K562 (cell line): ENCODE results near the gene MEGF10. TPM values are rescaled to one million over a fixed set of nuclear protein-coding genes. Genes with fewer than 3 reads are reported as not detected.
A peak's percentile ranks its signal among the peaks of the same experiment; 100 is the strongest.

Experiments
- ATAC-seq: fragments of 200-7000 bp; cut with Tn5 transposase; 3 replicates; pipeline ENCODE4 v1.9.1; 2020; ENCODE audit warnings: moderate library complexity
- BruUV-seq: library from RNA; stranded (reverse); fragments of 400-500 nt; replicated peaks from 2 replicates; lab custom pipeline; 2021; lab: Mats Ljungman, UMichigan
- CTCF ChIA-PET: fragments of 300-600 bp; formaldehyde crosslinking; extraction: SDS; loops from one replicate; lab custom pipeline; 2021; ENCODE audit warnings: low intra/inter-chr PET ratio; lab: Yijun Ruan, JAX
- POLR2A ChIA-PET: fragments of 300-600, 350-650 bp; sonication (Branson Sonifier 250); formaldehyde crosslinking; extraction: SDS; loops from one replicate; lab custom pipeline; 2021; ENCODE audit warnings: antibody characterized with exemption, inconsistent platforms; lab: Yijun Ruan, JAX
- DNase-seq, 4 experiments: peaks; one replicate each; pipeline versions ENCODE4 v3.0.0 to v3.0.0-alpha.2; 2011 to 2018; ENCODE audit warnings: low spot score in 3 of 4, mixed read lengths in 3 of 4; ENCODE audit errors: extremely low read depth in 1 of 4
- FAIRE-seq: peaks from 2 replicates; lab custom pipeline; 2011; peaks lifted over from hg19 to GRCh38; lab: Jason Lieb, UNC
- H2AFZ ChIP-seq: 2 replicates; pipeline ENCODE4 v1.6.0; 2011; ENCODE audit warnings: low read depth, low read length, control low read depth, inconsistent platforms
- H3K27ac ChIP-seq: fragments of 200-600 bp; 3 replicates; pipeline ENCODE4 v1.8.0; 2011; ENCODE audit warnings: low read depth, mild to moderate bottlenecking, control low read depth, inconsistent platforms, low read length, moderate library complexity, mixed read lengths; ENCODE audit errors: extremely low read depth
- H3K27me3 ChIP-seq, 2 experiments: fragments of 300-600 bp in 1 of 2; 2 replicates in 1 of 2; 3 replicates in 1 of 2; pipeline versions ENCODE4 v1.6.0 to v1.8.0; 2011; ENCODE audit warnings: inconsistent platforms in 2 of 2, low read length in 2 of 2, mild to moderate bottlenecking in 1 of 2, mixed read lengths in 1 of 2, moderate library complexity in 1 of 2; ENCODE audit not compliant: control insufficient read depth in 2 of 2, insufficient read depth in 2 of 2
- H3K36me3 ChIP-seq: fragments of 300-600 bp; 3 replicates; pipeline ENCODE4 v1.8.0; 2011; ENCODE audit warnings: mild to moderate bottlenecking, low read length, inconsistent platforms; ENCODE audit not compliant: control insufficient read depth, insufficient read depth
- H3K4me1 ChIP-seq, 2 experiments: fragments of 200-600 bp in 1 of 2; replicated peaks in 1 of 2; 2 replicates in 1 of 2; 3 replicates in 1 of 2; pipeline versions ENCODE4 v1.5.1 to v1.8.0; 2011; ENCODE audit warnings: inconsistent platforms in 2 of 2, low read length in 2 of 2, mild to moderate bottlenecking in 1 of 2, mixed read lengths in 1 of 2, moderate library complexity in 1 of 2; ENCODE audit not compliant: control insufficient read depth in 2 of 2, insufficient read depth in 2 of 2
- H3K4me2 ChIP-seq: 2 replicates; pipeline ENCODE4 v1.6.1; 2011; ENCODE audit warnings: low read length, control low read depth, inconsistent platforms, mixed read lengths; ENCODE audit not compliant: insufficient read depth
- H3K4me3 ChIP-seq: fragments of 200-600 bp; sonication (generic), shearing (Covaris generic); 2 replicates; pipeline ENCODE4 v1.5.1; 2016; ENCODE audit warnings: control low read depth, inconsistent platforms
- H3K79me2 ChIP-seq: fragments of 200-600 bp; 3 replicates; pipeline ENCODE4 v1.8.0; 2011; ENCODE audit warnings: low read length, inconsistent platforms; ENCODE audit not compliant: control insufficient read depth, insufficient read depth
- H3K9ac ChIP-seq, 2 experiments: 2 replicates each; pipeline versions ENCODE4 v1.6.0 to v1.6.1; 2011; ENCODE audit warnings: low read depth in 2 of 2, low read length in 2 of 2, control low read depth in 1 of 2, inconsistent platforms in 1 of 2, mild to moderate bottlenecking in 1 of 2, mixed read lengths in 1 of 2; ENCODE audit not compliant: insufficient read depth in 1 of 2
- H3K9me1 ChIP-seq: one replicate; pipeline ENCODE4 v1.6.0; 2011; ENCODE audit warnings: inconsistent platforms, mild to moderate bottlenecking, low read length, moderate library complexity; ENCODE audit not compliant: control insufficient read depth, insufficient read depth
- H3K9me3 ChIP-seq: replicated peaks from 2 replicates; pipeline ENCODE4 v1.5.1; 2011; ENCODE audit warnings: low read depth, low read length, inconsistent platforms; ENCODE audit not compliant: control insufficient read depth, insufficient read depth
- H4K20me1 ChIP-seq: replicated peaks from 2 replicates; pipeline ENCODE4 v1.6.1; 2011; ENCODE audit warnings: low read length, inconsistent platforms, mixed read lengths; ENCODE audit not compliant: control insufficient read depth, insufficient read depth
- CBX8 ChIP-seq: fragments of 200-600 bp; sonication (generic); IDR thresholded peaks from 2 replicates; pipeline ENCODE4 v1.6.1; 2012; ENCODE audit warnings: borderline replicate concordance, mixed run types, low read depth, mild to moderate bottlenecking, moderate library complexity, mixed read lengths, low read length, control low read depth, inconsistent platforms; ENCODE audit not compliant: poor library complexity, severe bottlenecking; ENCODE audit errors: extremely low read depth
- DIDO1 ChIP-seq: fragments of 450-650 bp; IDR thresholded peaks from 2 replicates; pipeline ENCODE4 v1.6.1; 2016; ENCODE audit warnings: low read depth, missing biosample characterization, missing genetic modification characterization
- PTRF ChIP-seq: fragments of 450-650 bp; IDR thresholded peaks from 2 replicates; pipeline ENCODE4 v1.6.1; 2016; ENCODE audit warnings: mild to moderate bottlenecking, missing genetic modification characterization, missing compliant biosample characterization
- ZFP30 ChIP-seq: fragments of 250-450 bp; sonication (Bioruptor Pico); IDR thresholded peaks from 2 replicates; pipeline ENCODE4 v1.8.0; 2022; ENCODE audit warnings: moderate library complexity, mild to moderate bottlenecking, inconsistent platforms, borderline replicate concordance
- ZNF785 ChIP-seq: fragments of 250-450 bp; sonication (Bioruptor Pico); IDR thresholded peaks from 2 replicates; pipeline ENCODE4 v1.4.0; 2020; ENCODE audit warnings: mild to moderate bottlenecking
- ZSCAN32 ChIP-seq: fragments of 450-650 bp; formaldehyde crosslinking; IDR thresholded peaks from 2 replicates; pipeline ENCODE4 v1.4.0; 2020; ENCODE audit warnings: mild to moderate bottlenecking, moderate library complexity
- WGBS: fragments of 100-300 bp; shearing (Covaris generic); methylation state at CpG from one replicate; pipeline ENCODE4 v1.1.6; 2016; ENCODE audit warnings: low coverage, mixed read lengths; ENCODE audit not compliant: insufficient coverage; ENCODE audit errors: missing lambda C conversion rate; 5-methylcytosine and 5-hydroxymethylcytosine counted together
- in situ Hi-C: fragments of 300-500 bp; cut with MboI; formaldehyde crosslinking; loops from 4 replicates; pipeline ENCODE4 v1.15.0; 2018; ENCODE audit warnings: inconsistent platforms, mixed read lengths
- intact Hi-C: fragments of 100-400 bp; cut with micrococcal nuclease; formaldehyde crosslinking; loops from 2 replicates; pipeline ENCODE4 v1.14.2; 2022
- polyA plus RNA-seq, 8 experiments: library from polyadenylated mRNA; depleted of rRNA in 4 of 8; stranded (reverse) in 5 of 8; unstranded in 3 of 8; fragments of >200 nt; fragmentation: Nextera tagmentation in 2 of 8; fragmentation: Illumina TruSeq in 1 of 8; extraction: Ambion mirVana in 2 of 8; extraction: Trizol in 1 of 8; gene quantifications; 2 replicates each; pipeline versions ENCODE4 v1.2.1 to v1.2.3, GENCODE V29; 2011 to 2014; ENCODE audit warnings: inconsistent platforms in 1 of 8, missing spikeins in 1 of 8
- total RNA-seq, 7 experiments: library from RNA; depleted of rRNA in 6 of 7; stranded (reverse); fragments of >200 nt in 6 of 7; fragmentation: Illumina TruSeq in 2 of 7; extraction: Trizol in 2 of 7; gene quantifications; 2 replicates each; pipeline versions ENCODE4 v1.2.1 to v1.2.3, GENCODE V29; 2011 to 2021; ENCODE audit warnings: low replicate concordance in 1 of 7
- TF ChIP-seq, protein P1 (sequence below): sonication (generic); formaldehyde crosslinking; IDR thresholded peaks from 2 replicates; pipeline ENCODE4 v1.8.0; 2023; ENCODE audit warnings: mild to moderate bottlenecking, missing genetic modification reagents
- TF ChIP-seq, protein P2 (sequence below): fragments of 200-600 bp; sonication (generic); IDR thresholded peaks from one replicate; pipeline ENCODE4 v1.6.1; 2012; ENCODE audit warnings: mild to moderate bottlenecking, low read depth, low read length, inconsistent platforms
- TF ChIP-seq, protein P3 (sequence below): fragments of 250-450 bp; sonication (Bioruptor Pico); IDR thresholded peaks from 2 replicates; pipeline ENCODE4 v1.8.0; 2021; ENCODE audit warnings: moderate library complexity, mild to moderate bottlenecking, inconsistent platforms

Gene MEGF10
- total and polyA plus RNA-seq, 9 of the 15 experiments (the other 6 are each of a cell fraction or from before 2014, with no cell fraction given) = 0.07 TPM; not detected in 8

DNA sequence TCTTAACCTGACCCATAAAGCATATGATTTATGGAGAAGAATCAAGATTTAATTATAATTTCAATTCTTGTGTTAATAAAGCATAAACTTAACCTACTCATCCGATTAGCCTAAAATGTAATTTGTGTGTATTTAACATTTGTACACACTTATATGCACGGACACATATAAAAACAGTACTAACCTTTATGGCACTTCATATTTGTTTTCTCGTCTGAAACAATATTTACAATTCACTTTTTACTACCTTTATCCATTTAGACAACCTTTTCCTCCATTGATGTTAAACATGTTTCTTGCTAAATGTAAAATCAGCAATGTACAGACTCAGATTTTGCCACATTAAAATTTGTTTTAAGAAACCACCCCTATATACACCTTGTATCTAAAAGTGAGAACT, 22.8 kb downstream of the MEGF10 start:
- H3K4me1 ChIP-seq = no peaks in the 10 kb centered on the region
- no peaks in the 10 kb centered on the region for H3K79me2 ChIP-seq
- no peak overlapping the region for H3K27ac ChIP-seq
- H3K9me1 ChIP-seq = no peaks in the 10 kb centered on the region
- H4K20me1 ChIP-seq = no peaks in the 10 kb centered on the region
- ChIA-PET POLR2A (no interaction called here), CTCF (interaction anchor here (1.2 to 2.3 kb wide), 2 partner anchors 475 to 974 kb away, joined by 5 to 16 read pairs; no protein-coding TSS in a partner anchor)
- intact Hi-C loops = loop anchor here (5.0 to 10.0 kb wide), 2 partner anchors 339 to 466 kb away; no protein-coding TSS in a partner anchor
- BruUV-seq = no TSS peak
- no peak overlapping the region for H3K4me2 ChIP-seq
- H3K9me3 ChIP-seq = no peaks in the 10 kb centered on the region
- DNase-seq (no peak), FAIRE-seq (peak; percentile 40), ATAC-seq (no peak)
- no peak overlapping the region for H3K4me3 ChIP-seq
- no peak overlapping the region for H3K9ac ChIP-seq
- WGBS = 10% methylated on average over 3 of the region's 3 CpGs
- H3K36me3 ChIP-seq = no peaks in the 10 kb centered on the region
- no peak overlapping the region for H2AFZ ChIP-seq
- 0 out of 5 replicates have a peak, but pooled peaks cover 0 to 4% of the 10 kb centered on the region in 2 experiments for H3K27me3 ChIP-seq
- in situ Hi-C loops = loop anchor here (25.0 kb wide), 2 partner anchors 676 to 976 kb away; a partner anchor contains a TSS
- TF ChIP-seq, protein P1, sequence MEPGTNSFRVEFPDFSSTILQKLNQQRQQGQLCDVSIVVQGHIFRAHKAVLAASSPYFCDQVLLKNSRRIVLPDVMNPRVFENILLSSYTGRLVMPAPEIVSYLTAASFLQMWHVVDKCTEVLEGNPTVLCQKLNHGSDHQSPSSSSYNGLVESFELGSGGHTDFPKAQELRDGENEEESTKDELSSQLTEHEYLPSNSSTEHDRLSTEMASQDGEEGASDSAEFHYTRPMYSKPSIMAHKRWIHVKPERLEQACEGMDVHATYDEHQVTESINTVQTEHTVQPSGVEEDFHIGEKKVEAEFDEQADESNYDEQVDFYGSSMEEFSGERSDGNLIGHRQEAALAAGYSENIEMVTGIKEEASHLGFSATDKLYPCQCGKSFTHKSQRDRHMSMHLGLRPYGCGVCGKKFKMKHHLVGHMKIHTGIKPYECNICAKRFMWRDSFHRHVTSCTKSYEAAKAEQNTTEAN = no peak
- TF ChIP-seq ZSCAN32 = no peak
- no peak for TF ChIP-seq CBX8
- no peak for TF ChIP-seq ZNF785 (CRISPR knock-in tag)
- TF ChIP-seq PTRF (tag) = no peak
- TF ChIP-seq DIDO1 (tag) = no peak
- TF ChIP-seq, protein P2, sequence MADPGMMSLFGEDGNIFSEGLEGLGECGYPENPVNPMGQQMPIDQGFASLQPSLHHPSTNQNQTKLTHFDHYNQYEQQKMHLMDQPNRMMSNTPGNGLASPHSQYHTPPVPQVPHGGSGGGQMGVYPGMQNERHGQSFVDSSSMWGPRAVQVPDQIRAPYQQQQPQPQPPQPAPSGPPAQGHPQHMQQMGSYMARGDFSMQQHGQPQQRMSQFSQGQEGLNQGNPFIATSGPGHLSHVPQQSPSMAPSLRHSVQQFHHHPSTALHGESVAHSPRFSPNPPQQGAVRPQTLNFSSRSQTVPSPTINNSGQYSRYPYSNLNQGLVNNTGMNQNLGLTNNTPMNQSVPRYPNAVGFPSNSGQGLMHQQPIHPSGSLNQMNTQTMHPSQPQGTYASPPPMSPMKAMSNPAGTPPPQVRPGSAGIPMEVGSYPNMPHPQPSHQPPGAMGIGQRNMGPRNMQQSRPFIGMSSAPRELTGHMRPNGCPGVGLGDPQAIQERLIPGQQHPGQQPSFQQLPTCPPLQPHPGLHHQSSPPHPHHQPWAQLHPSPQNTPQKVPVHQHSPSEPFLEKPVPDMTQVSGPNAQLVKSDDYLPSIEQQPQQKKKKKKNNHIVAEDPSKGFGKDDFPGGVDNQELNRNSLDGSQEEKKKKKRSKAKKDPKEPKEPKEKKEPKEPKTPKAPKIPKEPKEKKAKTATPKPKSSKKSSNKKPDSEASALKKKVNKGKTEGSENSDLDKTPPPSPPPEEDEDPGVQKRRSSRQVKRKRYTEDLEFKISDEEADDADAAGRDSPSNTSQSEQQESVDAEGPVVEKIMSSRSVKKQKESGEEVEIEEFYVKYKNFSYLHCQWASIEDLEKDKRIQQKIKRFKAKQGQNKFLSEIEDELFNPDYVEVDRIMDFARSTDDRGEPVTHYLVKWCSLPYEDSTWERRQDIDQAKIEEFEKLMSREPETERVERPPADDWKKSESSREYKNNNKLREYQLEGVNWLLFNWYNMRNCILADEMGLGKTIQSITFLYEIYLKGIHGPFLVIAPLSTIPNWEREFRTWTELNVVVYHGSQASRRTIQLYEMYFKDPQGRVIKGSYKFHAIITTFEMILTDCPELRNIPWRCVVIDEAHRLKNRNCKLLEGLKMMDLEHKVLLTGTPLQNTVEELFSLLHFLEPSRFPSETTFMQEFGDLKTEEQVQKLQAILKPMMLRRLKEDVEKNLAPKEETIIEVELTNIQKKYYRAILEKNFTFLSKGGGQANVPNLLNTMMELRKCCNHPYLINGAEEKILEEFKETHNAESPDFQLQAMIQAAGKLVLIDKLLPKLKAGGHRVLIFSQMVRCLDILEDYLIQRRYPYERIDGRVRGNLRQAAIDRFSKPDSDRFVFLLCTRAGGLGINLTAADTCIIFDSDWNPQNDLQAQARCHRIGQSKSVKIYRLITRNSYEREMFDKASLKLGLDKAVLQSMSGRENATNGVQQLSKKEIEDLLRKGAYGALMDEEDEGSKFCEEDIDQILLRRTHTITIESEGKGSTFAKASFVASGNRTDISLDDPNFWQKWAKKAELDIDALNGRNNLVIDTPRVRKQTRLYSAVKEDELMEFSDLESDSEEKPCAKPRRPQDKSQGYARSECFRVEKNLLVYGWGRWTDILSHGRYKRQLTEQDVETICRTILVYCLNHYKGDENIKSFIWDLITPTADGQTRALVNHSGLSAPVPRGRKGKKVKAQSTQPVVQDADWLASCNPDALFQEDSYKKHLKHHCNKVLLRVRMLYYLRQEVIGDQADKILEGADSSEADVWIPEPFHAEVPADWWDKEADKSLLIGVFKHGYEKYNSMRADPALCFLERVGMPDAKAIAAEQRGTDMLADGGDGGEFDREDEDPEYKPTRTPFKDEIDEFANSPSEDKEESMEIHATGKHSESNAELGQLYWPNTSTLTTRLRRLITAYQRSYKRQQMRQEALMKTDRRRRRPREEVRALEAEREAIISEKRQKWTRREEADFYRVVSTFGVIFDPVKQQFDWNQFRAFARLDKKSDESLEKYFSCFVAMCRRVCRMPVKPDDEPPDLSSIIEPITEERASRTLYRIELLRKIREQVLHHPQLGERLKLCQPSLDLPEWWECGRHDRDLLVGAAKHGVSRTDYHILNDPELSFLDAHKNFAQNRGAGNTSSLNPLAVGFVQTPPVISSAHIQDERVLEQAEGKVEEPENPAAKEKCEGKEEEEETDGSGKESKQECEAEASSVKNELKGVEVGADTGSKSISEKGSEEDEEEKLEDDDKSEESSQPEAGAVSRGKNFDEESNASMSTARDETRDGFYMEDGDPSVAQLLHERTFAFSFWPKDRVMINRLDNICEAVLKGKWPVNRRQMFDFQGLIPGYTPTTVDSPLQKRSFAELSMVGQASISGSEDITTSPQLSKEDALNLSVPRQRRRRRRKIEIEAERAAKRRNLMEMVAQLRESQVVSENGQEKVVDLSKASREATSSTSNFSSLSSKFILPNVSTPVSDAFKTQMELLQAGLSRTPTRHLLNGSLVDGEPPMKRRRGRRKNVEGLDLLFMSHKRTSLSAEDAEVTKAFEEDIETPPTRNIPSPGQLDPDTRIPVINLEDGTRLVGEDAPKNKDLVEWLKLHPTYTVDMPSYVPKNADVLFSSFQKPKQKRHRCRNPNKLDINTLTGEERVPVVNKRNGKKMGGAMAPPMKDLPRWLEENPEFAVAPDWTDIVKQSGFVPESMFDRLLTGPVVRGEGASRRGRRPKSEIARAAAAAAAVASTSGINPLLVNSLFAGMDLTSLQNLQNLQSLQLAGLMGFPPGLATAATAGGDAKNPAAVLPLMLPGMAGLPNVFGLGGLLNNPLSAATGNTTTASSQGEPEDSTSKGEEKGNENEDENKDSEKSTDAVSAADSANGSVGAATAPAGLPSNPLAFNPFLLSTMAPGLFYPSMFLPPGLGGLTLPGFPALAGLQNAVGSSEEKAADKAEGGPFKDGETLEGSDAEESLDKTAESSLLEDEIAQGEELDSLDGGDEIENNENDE = no peak
- no peak for TF ChIP-seq ZFP30 (CRISPR knock-in tag)
- TF ChIP-seq, protein P3, sequence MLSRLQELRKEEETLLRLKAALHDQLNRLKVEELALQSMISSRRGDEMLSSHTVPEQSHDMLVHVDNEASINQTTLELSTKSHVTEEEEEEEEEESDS (CRISPR knock-in tag) = no peak
